ENCODE data around the gene MAGEA9.
"Not testable (repeated sequence)": the region's sequence is repeated elsewhere in the genome, so short reads cannot be mapped to it uniquely, and the experiment has no call there.

Gene MAGEA9, protein sequence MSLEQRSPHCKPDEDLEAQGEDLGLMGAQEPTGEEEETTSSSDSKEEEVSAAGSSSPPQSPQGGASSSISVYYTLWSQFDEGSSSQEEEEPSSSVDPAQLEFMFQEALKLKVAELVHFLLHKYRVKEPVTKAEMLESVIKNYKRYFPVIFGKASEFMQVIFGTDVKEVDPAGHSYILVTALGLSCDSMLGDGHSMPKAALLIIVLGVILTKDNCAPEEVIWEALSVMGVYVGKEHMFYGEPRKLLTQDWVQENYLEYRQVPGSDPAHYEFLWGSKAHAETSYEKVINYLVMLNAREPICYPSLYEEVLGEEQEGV

DNA sequence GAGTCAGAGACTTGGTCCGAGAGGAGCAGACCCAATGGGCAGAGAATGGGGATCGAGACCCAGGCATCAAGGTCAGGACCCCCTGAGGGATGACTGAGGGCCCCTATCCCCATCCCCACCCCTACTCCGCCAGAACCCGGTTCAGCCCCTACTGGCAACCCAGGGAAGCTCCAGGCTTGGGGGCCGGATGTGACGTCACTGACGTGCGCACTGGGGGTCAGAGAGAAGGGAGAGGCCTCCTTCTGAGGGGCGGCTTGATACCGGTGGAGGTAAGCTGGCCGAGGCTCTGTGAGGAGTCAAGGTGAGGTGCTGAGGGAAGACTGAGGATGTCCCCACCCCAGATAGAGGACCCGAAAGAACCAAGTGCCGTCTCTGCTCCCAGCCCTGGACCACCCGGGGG, at the start of gene MAGEA9:
Gene MAGEA9 (plus strand): TSS at position 204 of the 400 bp plus-strand sequence. CDS start 4,281 bp downstream, outside the sequence.
- DNase-seq (ENCODE audit: low spot score), result not testable (repeated sequence)

DNA sequence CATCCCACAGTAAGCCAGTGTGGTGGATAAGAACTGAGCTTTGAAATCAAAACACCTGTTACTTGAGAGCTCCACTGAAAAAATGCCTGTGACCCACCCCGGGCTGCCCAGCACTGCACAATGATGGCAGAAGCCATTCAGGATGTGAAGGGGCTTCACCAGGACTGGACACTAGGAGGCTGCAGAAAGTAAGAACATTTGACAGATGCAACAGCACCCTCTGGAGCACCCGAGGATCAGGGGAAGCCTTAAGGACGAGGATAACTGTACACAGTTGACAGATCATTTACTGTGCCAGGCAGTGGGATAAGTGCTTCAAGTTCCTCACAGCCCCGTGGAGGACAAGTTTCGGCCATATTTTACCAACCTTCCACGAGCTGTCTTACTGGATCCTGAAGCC, 39.5 kb upstream of the MAGEA9 start:
- DNase-seq (ENCODE audit: low spot score), result not testable (repeated sequence)

DNA sequence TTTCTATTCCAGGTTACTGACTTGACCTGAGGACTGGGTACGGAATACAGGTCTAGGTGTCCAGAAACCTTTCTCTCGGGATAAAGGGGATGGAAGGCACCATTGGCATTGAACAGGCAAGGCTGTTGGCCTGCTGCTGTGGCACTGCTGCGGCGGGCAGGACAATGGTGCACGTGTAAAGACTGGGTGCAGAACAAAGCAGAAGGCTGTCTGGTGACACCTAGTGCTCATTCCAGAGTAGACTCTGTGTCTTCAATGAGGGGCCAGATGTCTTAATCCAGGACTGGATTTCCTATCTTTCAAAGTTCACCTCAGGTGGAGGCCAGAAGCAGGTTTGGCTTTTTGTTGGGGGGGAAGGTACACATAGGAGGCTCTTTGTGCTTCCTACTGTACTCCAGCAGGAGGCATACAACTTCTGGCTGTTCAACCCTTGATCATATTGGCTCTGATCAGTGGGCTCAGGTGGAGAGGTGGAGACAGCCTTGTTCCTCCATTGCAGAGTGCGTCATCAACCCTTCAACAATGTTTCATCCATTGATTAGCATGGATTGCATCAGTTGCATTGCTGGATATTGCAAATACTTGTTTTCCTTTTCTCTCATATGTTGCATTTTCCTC, 35.2 kb upstream of the MAGEA9 start:
- not testable (repeated sequence) for DNase-seq (ENCODE audit: low spot score)

DNA sequence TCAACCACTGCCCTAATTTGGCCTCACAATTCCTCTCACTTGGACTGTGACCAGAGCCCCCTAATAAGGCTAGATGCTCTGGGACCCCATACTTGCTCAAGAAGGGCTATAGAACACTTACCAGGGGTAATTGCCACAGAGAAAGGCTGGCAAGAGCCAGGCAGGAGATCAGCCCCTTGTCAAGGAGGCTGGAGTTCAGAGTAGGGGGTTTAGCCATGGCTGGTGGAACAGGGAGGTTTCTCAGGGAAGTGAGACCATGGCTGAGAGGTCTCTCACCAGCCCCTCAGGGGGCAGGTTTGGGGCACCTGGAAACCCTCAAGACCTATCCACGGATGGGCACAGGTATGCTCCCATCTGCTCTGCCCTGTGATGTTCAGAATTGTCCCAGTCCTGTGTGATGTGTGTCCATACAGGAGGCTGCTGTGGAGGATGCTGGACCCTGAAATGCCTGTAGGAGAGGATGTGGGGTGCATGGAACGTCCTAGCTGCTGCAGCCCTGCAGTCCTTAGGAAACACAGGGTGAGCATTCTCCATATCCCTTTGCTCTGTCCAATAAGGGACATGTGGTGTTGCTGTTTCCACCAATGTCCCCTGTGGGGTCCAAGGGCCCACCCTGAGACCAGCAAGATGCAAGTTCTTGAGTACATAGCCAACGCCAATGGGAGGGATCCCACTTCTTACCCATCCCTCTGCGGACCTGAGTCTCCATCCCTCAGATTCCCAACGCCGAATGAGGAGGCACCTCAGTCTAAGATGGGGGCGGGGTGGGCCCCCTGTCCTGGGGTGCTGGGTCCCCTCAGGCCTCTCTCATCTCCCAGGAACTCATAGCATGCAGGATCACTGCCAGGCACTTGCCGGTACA, 24.3 kb upstream of the MAGEA9 start:
- DNase-seq (ENCODE audit: low spot score), result no peak

DNA sequence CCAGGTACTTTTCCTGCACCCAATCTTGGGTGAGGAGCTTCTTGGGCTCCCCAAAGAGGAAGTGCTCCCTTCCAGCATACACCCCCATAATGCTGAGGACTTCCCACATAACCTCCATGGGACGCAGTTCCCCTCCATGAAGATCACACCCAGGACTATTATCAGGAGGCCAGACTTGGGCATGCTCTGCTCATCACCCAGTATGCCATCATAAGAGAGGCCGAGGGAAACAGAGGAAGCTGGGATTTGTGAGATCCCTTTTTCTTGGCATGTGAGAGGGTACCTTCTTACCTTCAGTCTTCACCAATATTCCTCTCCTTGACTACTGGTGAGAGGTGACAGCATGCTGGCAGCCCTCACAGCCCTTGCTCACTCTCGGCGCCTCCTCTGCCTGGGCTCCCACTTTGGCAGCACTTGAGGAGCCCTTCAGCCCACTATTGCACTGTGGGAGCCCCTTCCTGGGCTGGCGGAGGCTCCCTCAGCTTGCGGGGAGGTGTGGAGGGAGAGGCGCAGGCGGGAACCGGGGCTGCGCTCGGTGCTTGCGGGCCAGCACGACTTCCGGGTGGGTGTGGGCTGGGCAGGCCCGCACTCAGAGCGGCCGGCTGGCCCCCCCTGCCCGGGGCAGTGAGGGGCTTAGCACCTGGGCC, 23.5 kb upstream of the MAGEA9 start:
- no peak for DNase-seq (ENCODE audit: low spot score)

DNA sequence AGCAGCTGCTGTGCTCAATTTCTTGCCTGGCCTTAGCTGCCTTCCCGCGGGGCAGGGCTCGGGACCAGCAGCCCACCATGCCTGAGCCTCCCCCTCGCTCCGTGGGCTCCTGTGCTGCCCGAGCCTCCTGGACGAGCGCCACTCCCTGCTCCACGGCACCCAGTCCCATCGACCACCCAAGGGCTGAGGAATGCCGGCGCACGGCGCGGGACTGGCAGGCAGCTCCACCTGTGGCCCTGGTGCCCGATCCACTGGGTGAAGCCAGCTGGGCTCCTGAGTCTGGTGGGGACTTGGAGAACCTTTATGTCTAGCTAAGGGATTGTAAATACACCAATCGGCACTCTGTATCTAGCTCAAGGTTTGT, 23.0 kb upstream of the MAGEA9 start:
- DNase-seq (ENCODE audit: low spot score), result not testable (repeated sequence)

DNA sequence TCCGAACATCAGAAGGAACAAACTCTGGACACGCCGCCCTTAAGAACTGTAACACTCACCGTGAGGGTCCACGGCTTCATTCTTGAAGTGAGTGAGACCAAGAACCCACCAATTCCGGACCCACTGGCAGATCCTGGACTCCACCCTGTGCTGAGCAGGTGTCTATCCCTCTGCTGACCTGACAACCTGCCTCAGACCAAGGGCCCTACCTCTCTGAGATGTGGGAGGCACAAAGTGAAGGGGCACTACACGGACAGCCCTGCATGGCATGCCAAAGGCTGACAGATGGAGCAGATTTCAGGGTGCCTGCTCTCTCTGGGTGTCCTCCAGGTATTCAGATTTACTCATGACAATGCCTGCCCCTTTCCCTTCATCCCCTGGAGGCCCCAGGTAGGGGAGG, 21.9 kb upstream of the MAGEA9 start:
- DNase-seq (ENCODE audit: low spot score), result no peak

DNA sequence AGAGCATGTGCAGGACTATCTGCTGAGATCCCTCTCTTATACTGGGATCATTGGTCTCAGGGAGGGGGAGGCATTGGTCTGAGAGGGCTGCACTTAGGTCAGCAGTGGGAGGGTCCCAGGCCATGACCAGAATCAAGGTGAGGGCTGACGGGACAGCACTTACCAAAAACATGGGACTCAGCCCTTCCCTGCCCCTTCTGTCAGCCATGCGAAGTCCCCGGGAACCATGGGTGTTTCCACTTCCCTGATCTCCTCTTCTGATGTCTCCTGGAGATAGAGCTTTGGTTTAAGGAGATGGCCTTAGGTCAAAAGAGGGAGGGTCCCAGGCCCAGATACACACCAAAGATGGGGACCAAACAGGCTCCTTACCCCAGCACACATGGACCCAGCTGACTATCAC, 20.8 kb upstream of the MAGEA9 start:
- DNase-seq (ENCODE audit: low spot score), result no peak

DNA sequence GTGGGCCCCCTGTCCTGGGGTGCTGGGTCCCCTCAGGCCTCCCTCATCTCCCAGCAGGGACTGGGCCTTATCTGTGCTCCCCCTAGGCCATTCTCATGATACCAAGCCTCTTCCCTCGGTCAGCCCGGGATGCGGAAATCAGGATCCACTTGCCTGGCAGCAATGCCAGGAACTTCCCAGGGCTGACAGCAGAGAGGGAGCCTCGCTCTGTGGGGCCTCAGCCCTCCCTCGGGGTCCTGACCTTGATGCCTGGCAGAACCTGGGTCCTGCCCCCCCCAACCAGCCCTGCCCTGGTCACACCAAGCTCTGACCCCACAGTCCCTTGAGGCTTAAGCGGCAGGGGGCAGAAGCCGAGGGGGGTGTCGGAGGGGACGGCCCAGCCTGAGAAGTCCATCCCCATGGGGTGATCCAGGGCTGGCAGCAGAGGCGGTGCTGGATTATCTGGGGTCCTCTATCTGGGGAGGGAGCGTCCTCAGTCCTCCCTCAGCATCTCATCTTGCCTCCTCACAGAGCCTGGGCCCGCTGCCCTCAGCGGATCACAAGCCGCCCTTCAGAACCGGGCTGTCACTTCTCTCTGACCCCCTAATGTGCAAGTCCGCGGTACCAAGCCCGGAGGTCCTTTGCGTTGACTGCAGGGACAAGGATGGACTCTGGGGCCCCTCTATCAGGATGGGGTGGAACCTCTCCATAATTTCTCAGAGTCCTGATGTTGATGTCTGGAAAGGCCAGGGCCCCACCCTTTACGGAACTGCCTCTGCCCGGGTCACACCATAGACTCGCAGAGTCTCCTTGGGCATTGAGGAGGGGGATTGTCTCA, 19.7 kb upstream of the MAGEA9 start:
- DNase-seq (ENCODE audit: low spot score), result not testable (repeated sequence)

DNA sequence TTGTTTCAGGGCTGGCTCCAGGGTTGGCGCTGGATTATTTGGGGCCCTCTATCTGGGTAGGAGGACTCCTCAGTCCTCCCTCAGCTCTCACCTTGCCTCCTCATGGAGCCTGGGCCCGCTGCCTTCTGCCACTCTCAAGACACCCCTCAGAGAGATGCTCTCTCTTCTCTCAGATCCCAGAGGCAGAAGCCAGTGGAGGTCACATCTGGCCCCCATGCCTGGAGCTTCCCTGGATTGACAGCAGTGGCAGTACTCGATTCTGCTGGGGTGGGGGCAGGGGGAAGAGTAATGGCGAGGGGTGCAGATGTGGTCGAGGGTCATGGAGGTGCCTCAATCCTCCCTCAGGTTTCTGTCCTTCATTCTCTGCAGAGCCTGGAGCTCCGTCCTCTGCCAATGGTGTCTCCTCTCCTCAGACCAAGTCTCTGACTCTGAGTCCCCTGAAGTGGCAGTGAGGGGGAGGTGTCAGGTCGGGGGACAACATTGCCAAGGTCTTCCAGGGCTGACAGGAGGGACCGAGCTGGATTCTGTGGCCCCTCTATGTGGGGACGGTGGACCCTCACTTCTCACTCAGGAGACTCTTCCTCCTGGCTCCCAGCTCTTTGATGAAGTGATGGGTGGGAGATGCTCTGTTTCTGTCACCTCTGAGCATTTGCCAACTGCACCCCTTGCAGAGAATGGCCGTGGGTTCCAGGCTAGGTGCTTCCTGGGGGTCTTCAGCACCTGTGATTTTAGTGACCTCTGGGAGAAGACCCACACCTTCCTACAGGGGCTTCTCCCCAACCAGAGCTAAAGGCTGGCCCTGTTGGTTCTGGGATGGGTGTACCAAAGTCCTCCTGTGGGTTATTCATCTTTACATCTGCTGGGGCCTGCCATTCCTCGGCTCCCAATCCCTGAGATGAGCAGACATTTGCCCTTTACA, 18.8 kb upstream of the MAGEA9 start:
- DNase-seq (ENCODE audit: low spot score), result no peak

DNA sequence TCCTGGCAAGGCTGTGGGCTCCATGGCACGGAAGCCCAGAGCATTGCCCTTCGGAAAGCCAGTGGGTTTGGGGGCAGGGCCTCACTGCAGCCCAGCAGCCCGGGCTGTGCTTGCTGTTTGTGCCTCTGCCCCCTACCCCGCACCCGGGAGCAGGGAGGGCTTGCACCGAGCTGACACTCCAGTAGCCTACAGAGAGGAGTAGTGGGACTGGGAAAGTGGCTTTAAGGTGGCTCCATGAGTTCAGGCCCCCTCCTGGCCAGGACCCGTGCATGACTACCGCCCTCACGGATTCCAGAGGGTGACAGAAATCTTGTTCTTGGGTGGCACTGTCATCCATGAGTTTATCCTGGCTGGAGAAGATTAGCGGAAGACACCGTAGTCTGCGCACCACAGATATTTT, 11.4 kb upstream of the MAGEA9 start:
- DNase-seq (ENCODE audit: low spot score), result not testable (repeated sequence)

DNA sequence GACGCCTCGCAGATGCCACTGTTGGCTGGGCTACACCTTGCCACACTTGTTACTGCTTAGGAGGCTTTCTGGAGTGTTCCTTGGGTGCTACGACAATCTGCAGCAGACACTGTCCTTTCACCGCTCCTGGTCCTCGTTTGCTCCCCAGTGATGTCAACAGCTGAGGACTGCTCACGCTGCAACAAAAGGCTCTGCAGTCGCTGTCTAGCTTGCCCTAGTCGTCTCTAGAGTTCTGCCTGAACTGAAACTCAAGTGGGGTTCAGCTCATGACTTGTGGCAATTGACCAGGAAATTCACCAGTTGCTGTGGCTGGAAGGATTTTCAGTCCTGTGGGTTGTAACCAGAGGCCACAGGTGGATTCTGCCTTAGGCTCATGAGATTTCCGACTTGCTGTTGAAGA, 8.7 kb upstream of the MAGEA9 start:
- DNase-seq (ENCODE audit: low spot score), result not testable (repeated sequence)

DNA sequence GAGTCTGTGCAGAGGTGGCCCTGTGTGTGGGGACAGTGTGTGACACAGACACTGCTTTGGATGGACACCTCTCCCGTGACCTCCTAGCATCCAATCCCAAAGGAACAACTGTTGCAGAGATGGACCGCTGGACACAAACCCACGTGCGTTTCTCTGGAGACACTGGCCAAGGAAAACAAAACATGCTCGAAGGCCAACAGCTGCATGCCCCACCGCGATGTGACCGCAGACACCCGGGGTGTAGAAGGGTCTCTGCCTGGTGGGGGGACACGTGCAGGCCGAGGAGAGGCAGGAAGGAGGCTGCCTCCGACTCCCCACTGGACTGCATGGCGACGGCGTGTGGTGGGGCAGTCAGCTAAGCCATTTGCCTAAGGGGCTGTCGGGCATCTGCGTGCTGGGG, 8.0 kb upstream of the MAGEA9 start, which contains the start of gene HSFX1:
Gene HSFX1 (plus strand): TSS at position 301 of the 400 bp plus-strand sequence. CDS start 614 bp downstream, outside the sequence.
- not testable (repeated sequence) for DNase-seq (ENCODE audit: low spot score)

DNA sequence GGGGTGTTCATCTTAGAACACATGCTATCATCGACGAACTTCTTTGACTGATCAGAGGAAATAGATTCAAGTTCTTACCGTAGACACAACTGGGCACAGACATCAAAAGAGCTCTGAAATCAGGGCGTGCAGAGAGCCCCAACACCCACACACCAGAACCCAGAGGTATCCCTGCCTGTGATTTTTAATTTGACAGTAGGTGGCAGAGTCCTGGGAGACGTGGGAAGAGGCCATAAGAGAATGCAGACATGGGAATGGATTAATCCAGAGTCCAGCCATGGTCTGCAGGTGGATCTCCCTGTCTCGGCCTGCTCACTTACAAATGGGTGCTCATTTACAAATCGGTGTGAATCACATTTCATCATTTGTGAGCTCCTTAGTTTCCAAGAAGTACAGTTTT, 3.7 kb upstream of the MAGEA9 start:
- DNase-seq (ENCODE audit: low spot score), result not testable (repeated sequence)

DNA sequence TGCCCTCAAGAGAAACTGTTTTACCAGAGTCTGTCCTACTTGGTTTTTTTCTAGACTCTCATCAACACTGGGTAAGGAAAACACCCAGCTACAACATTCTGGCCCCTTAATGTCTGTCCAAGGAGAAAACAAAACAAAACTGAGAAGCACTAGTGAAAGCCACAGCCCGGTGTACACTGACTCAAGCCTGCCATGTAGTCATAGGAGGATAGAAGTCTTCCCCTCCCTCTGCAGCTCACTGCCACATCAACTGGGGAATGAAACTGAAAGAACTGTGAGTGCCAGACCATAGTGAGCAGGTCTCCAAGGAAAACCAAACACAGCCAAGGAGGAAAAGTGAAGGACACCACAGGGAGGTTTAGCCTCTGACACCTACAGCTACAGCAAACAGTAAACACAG, 13.8 kb downstream of the MAGEA9 start:
- not testable (repeated sequence) for DNase-seq (ENCODE audit: low spot score)

DNA sequence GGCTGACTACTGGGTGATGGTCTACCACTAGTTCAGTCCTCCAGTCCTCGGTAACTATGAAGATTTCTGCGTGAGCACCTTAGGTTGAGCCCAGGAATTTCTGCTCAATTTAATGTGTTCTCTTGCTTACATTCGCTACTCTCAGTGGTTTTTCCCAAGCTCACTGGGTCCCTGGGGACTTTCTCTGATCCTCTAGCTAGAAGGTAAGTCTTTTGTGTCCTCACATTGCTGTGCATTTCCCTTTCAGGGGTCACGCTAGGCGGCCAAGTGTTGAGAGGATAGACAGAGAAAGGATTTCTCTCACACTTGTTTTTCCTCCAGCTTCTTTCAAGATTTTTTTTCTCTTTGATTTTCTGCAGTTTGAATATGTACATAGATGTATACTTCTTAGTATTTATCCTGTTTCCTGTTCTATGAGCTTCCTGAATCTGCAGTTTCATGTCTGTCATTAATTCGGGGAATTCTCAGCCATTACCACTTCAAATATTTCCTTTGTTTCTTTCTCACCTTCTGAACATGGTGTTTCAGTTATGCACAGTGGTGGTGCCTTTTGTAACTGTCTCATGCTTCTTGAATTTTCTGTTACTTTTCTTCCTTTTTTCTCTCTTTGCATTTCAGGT, 17.5 kb downstream of the MAGEA9 start:
- no peak for DNase-seq (ENCODE audit: low spot score)

DNA sequence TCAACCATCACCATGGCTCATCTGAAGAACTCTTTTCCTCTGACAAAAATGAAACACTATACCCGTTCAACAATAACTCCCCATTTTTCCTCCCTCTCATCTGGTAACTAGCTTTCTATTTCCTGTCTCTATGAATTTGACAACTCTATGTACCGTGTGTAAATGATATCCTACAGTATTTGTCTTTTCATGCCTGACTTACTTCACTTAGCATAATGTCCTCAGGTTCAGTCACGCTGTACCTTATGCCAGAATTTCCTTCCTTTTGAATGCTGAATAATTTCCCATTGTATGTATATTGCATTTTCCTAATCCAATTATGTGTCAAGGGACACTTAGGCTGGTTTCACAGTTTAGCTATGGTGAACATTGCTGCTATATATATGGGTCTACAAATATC, 18.2 kb downstream of the MAGEA9 start:
- DNase-seq (ENCODE audit: low spot score), result no peak

DNA sequence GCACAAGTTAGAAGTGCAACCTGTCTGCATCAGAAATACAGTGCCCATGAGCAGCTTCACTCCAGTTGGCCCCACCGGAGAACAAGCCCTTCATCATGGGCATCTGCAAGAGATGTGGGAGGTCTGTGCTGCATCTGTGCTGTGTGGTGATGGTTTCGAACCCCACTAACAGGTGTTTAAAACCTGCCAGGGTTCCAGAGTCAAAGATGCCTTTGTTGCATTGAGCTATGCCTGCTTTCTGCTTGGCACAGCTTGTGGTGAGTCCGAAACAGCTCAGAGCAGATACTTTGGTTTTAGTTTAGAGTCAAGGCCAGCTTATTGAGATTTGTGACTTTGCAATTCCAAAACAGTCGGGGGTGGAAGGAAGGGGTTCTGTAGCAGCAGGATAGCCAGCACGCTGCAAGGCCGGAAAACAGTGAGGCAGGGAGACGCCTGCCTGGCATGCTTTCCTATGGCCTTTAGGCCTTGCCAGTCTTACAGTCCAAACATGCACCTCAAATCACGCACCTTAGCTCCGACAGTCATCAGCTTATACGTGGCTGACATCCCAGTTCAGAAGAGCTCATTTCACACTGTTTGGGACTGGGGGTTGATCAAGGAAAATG, 21.8 kb downstream of the MAGEA9 start:
- no peak for DNase-seq (ENCODE audit: low spot score)

DNA sequence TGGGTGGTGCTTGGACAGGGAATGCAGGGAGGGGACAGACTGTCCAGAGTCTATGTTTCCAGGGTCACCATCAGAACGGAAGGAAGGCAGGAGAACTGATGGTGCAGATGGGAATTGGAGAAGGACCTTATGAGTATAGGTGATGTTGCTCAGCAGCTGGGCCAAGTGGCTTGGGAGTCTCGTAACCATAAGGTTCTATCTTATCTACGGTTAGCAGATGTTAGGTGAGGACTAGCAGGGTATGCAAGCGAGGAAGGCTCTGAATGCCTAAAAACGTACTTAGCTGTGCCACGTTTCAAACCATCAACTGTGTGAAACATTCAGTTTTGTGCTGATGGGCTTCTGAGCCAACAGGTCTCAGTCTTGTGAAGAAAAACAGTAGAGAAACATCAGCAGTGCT, 22.4 kb downstream of the MAGEA9 start:
- DNase-seq (ENCODE audit: low spot score), result no peak

Measured in AG08396 (cell line).